ENCODE results near the gene CTDP1. TPM values are rescaled to one million over a fixed set of nuclear protein-coding genes. Genes with fewer than 3 reads are reported as not detected.

CTDP1 gene
- polyA plus RNA-seq, 2 donors = 10.8 to 13.0 TPM

DNA sequence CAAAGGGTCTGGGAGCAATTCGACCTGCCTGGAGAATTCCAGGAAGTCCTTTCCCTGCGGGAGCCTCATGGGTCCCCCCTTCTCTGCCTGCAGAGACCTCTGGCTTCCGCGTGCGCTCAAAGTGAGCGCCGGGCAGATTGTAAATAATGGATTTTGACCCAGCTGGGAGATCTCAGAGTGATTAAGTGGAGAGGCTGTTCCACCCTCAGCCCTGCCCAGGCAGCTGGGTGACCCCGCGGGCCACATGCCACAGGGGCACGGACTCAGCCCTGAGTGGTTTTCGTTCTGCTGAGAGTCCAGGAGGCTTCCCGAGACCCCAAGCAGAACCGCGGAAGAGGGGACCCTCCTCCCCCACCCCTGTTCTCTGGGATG, 119.4 kb downstream of the CTDP1 start:
- no peaks in the 10 kb centered on the region for H3K36me3 ChIP-seq (ENCODE audit: control insufficient read depth in 2 of 2, insufficient read depth in 2 of 2, low read length in 1 of 2)
- H3K4me3 ChIP-seq (ENCODE audit: low read depth in 1 of 2, low read length in 2 of 2) = no peak overlapping the region
- H3K27ac ChIP-seq (ENCODE audit: low read depth in 2 of 2, low read length in 1 of 2) = no peak overlapping the region
- peaks cover 0 to 2% of the 10 kb centered on the region in 2 donors for H3K9me3 ChIP-seq (ENCODE audit: control insufficient read depth in 2 of 2, insufficient read depth in 1 of 2, low read depth in 1 of 2, low read length in 1 of 2)
- H3K27me3 ChIP-seq (ENCODE audit: control insufficient read depth in 1 of 2, insufficient read depth in 2 of 2, low read length in 2 of 2) = peaks cover 7 to 13% of the 10 kb centered on the region in 2 donors
- 5 to 7% methylated on average over 14 of the region's 14 CpGs for WGBS, 2 donors
- H3K4me1 ChIP-seq (ENCODE audit: control insufficient read depth in 2 of 2, insufficient read depth in 2 of 2, low read length in 1 of 2) = peaks cover 0 to 3% of the 10 kb centered on the region in 2 donors

GRCh38 chr18:79799619-79800370, 120.2 kb downstream of the CTDP1 start:
- Histone ChIP-seq H3K9me3 (ENCODE audit: control insufficient read depth in 2 of 2, insufficient read depth in 1 of 2, low read depth in 1 of 2, low read length in 1 of 2) (peaks cover 0 to 2% of the 10 kb centered on the region in 2 donors), H3K4me1 (ENCODE audit: control insufficient read depth in 2 of 2, insufficient read depth in 2 of 2, low read length in 1 of 2) (peaks cover 0 to 3% of the 10 kb centered on the region in 2 donors), H3K27ac (ENCODE audit: low read depth in 2 of 2, low read length in 1 of 2) (no peak overlapping the region), H3K4me3 (ENCODE audit: low read depth in 1 of 2, low read length in 2 of 2) (no peak overlapping the region), H3K36me3 (ENCODE audit: control insufficient read depth in 2 of 2, insufficient read depth in 2 of 2, low read length in 1 of 2) (no peaks in the 10 kb centered on the region), H3K27me3 (ENCODE audit: control insufficient read depth in 1 of 2, insufficient read depth in 2 of 2, low read length in 2 of 2) (peaks cover 7 to 13% of the 10 kb centered on the region in 2 donors)
- 71 to 76% methylated on average over 30 of the region's 30 CpGs for WGBS, 2 donors

DNA sequence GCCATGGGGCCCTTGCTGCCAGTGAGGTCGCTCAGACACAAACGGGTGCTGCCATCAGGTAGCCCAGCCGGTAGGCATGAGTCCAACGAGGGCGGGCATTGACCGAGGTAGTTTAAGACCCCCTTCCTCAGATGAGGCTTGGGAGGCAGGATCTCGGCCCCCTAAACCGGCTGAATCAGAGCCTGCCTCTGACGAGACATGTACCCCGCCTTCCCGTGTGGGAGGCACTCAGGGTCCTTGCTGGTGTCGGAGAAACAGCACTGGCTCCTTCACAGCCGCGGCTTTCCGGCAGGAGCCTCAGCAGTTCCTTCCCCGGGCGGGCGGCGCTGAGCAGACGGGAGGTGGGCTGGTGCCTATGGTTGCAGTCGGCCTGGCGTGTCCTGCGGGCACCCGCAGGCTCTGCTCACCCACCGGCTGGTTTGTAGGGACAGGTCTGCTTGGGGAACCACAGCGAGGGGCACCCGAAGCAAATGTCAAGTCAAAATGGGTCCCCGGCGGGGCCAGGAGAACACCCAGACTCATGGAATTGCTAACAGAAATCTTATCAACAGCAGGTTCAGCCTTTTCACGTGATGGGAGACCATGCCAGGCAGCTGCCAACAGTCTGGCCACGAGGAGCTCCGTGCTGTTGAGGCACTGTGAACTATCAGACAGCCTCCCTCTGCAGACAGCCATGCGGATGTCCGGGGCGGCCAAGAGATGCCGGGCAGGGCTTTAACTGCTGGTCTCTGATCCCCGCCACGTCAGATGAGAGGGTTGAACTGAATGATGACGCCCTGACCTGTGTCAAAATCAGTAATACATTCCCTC, 121.0 kb downstream of the CTDP1 start:
- peaks cover 0 to 2% of the 10 kb centered on the region in 2 donors for H3K9me3 ChIP-seq (ENCODE audit: control insufficient read depth in 2 of 2, insufficient read depth in 1 of 2, low read depth in 1 of 2, low read length in 1 of 2)
- no peak overlapping the region for H3K27ac ChIP-seq (ENCODE audit: low read depth in 2 of 2, low read length in 1 of 2)
- H3K4me1 ChIP-seq (ENCODE audit: control insufficient read depth in 2 of 2, insufficient read depth in 2 of 2, low read length in 1 of 2) = peaks cover 0 to 3% of the 10 kb centered on the region in 2 donors
- no peak overlapping the region for H3K4me3 ChIP-seq (ENCODE audit: low read depth in 1 of 2, low read length in 2 of 2)
- peaks cover 7 to 13% of the 10 kb centered on the region in 2 donors for H3K27me3 ChIP-seq (ENCODE audit: control insufficient read depth in 1 of 2, insufficient read depth in 2 of 2, low read length in 2 of 2)
- H3K36me3 ChIP-seq (ENCODE audit: control insufficient read depth in 2 of 2, insufficient read depth in 2 of 2, low read length in 1 of 2) = no peaks in the 10 kb centered on the region
- WGBS, 2 donors = 92 to 93% methylated on average over 39 of the region's 39 CpGs

GRCh38 chr18:79801217-79801616, 121.6 kb downstream of the CTDP1 start:
- H3K4me1 ChIP-seq (ENCODE audit: control insufficient read depth in 2 of 2, insufficient read depth in 2 of 2, low read length in 1 of 2) = peaks cover 0 to 3% of the 10 kb centered on the region in 2 donors
- H3K36me3 ChIP-seq (ENCODE audit: control insufficient read depth in 2 of 2, insufficient read depth in 2 of 2, low read length in 1 of 2) = no peaks in the 10 kb centered on the region
- no peaks in the 10 kb centered on the region for H3K9me3 ChIP-seq (ENCODE audit: control insufficient read depth in 2 of 2, insufficient read depth in 1 of 2, low read depth in 1 of 2, low read length in 1 of 2)
- 92 to 94% methylated on average over 13 of the region's 13 CpGs for WGBS, 2 donors
- H3K4me3 ChIP-seq (ENCODE audit: low read depth in 1 of 2, low read length in 2 of 2) = no peak overlapping the region
- H3K27me3 ChIP-seq (ENCODE audit: control insufficient read depth in 1 of 2, insufficient read depth in 2 of 2, low read length in 2 of 2) = peaks cover 7 to 13% of the 10 kb centered on the region in 2 donors
- no peak overlapping the region for H3K27ac ChIP-seq (ENCODE audit: low read depth in 2 of 2, low read length in 1 of 2)

DNA sequence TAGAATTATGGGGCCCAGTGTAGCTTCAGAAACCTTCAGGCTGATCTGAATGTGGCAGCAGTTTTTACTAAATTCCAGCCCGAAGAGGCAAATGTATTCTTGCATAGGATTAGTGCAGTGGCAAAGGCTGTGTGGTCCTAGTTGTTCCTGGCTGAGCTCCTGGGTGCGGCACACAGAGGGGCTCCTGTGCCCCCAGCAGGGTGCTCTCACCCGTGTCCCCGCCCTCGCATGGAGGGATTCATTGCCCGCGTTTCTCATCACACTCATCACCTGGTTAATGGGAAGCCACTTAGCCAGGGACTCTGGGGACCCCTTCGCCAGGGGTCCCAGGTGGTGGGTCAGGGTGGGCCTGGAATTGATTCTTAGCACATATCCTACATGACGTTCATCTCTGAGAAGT, 122.0 kb downstream of the CTDP1 start:
- H3K4me3 ChIP-seq (ENCODE audit: low read depth in 1 of 2, low read length in 2 of 2) = no peak overlapping the region
- 91 to 92% methylated on average over 9 of the region's 9 CpGs for WGBS, 2 donors
- no peak overlapping the region for H3K27ac ChIP-seq (ENCODE audit: low read depth in 2 of 2, low read length in 1 of 2)
- no peaks in the 10 kb centered on the region for H3K36me3 ChIP-seq (ENCODE audit: control insufficient read depth in 2 of 2, insufficient read depth in 2 of 2, low read length in 1 of 2)
- H3K27me3 ChIP-seq (ENCODE audit: control insufficient read depth in 1 of 2, insufficient read depth in 2 of 2, low read length in 2 of 2) = peaks cover 7 to 13% of the 10 kb centered on the region in 2 donors
- peaks cover 0 to 3% of the 10 kb centered on the region in 2 donors for H3K4me1 ChIP-seq (ENCODE audit: control insufficient read depth in 2 of 2, insufficient read depth in 2 of 2, low read length in 1 of 2)
- H3K9me3 ChIP-seq (ENCODE audit: control insufficient read depth in 2 of 2, insufficient read depth in 1 of 2, low read depth in 1 of 2, low read length in 1 of 2) = no peaks in the 10 kb centered on the region

- H3K4me3 ChIP-seq (ENCODE audit: low read depth in 1 of 2, low read length in 2 of 2) = no peak overlapping the region
- H3K27ac ChIP-seq (ENCODE audit: low read depth in 2 of 2, low read length in 1 of 2) = no peak overlapping the region
- no peaks in the 10 kb centered on the region for H3K9me3 ChIP-seq (ENCODE audit: control insufficient read depth in 2 of 2, insufficient read depth in 1 of 2, low read depth in 1 of 2, low read length in 1 of 2)
- H3K27me3 ChIP-seq (ENCODE audit: control insufficient read depth in 1 of 2, insufficient read depth in 2 of 2, low read length in 2 of 2) = peaks cover 7% of the 10 kb centered on the region in 2 donors
- H3K4me1 ChIP-seq (ENCODE audit: control insufficient read depth in 2 of 2, insufficient read depth in 2 of 2, low read length in 1 of 2) = peaks cover 0 to 3% of the 10 kb centered on the region in 2 donors
- no peaks in the 10 kb centered on the region for H3K36me3 ChIP-seq (ENCODE audit: control insufficient read depth in 2 of 2, insufficient read depth in 2 of 2, low read length in 1 of 2)
- WGBS, 2 donors = 90 to 94% methylated on average over 18 of the region's 18 CpGs
These were observed 122.7 kb downstream of the CTDP1 start for GRCh38 chr18:79802298-79802697.

- H3K27ac ChIP-seq (ENCODE audit: low read depth in 2 of 2, low read length in 1 of 2) = no peak overlapping the region
- H3K36me3 ChIP-seq (ENCODE audit: control insufficient read depth in 2 of 2, insufficient read depth in 2 of 2, low read length in 1 of 2) = no peaks in the 10 kb centered on the region
- H3K27me3 ChIP-seq (ENCODE audit: control insufficient read depth in 1 of 2, insufficient read depth in 2 of 2, low read length in 2 of 2) = peaks cover 4% of the 10 kb centered on the region in 2 donors
- peaks cover 0 to under 1% of the 10 kb centered on the region in 2 donors for H3K4me1 ChIP-seq (ENCODE audit: control insufficient read depth in 2 of 2, insufficient read depth in 2 of 2, low read length in 1 of 2)
- WGBS, 2 donors = 86 to 88% methylated on average over 14 of the region's 14 CpGs
- no peak overlapping the region for H3K4me3 ChIP-seq (ENCODE audit: low read depth in 1 of 2, low read length in 2 of 2)
- no peaks in the 10 kb centered on the region for H3K9me3 ChIP-seq (ENCODE audit: control insufficient read depth in 2 of 2, insufficient read depth in 1 of 2, low read depth in 1 of 2, low read length in 1 of 2)
These were observed 124.0 kb downstream of the CTDP1 start for GRCh38 chr18:79803611-79804051.

Other genes with a start within 250 kb of the CTDP1 start
- under 1 TPM in 1 of 2 donors, not detected in 1; 0.04 TPM for gene KCNG2, start 118.1 kb downstream of the CTDP1 start, polyA plus RNA-seq

All from esophagus (tissue), 2 donors.